ENCODE measurements around the gene KCNA3. TPM values are rescaled to one million over a fixed set of nuclear protein-coding genes. Genes with fewer than 3 reads are reported as not detected.

KCNA3 gene
- total RNA-seq, 4 donors from 2014 or later: 0.18 to 0.20 TPM; not detected in 2

DNA sequence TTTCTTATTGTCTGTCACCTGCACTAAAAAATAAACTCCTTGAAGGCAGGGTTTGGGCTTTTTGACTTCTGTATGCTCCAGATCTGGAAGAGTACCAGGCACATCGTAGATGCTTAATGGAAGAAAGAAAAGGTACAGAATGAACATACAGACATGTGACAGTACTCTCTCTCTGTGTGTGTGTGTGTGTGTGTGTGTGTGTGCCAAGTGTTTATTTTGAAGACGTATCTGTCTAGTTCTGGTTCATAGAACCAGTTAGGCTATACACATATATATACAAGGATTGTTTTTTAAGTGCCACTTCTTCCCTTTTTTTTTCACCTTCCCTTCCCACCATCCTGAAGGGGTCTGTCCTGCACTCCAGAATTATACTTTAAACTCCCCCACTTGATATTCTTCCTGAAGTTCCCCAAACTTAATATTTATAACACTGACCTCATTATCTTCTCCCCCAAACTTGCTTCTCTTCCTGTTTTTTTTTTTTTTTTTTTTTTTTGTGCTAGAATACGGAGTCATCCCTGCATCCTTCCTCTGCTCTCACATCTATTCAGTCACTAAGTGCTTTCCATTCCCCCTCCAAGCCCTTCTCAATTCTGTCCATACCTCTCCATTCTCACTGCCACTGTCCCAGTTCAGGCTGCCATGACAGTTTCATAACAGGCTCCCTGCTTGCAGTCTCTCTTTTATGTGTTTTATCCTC is 5.4 kb upstream of the KCNA3 start:
- intact Hi-C loops (cut with DNase I; ENCODE audit: low total_unique reads) (no loop called here), in situ Hi-C loops (cut with MboI; ENCODE audit: low sequenced_read_pairs in 4 of 4) (no loop called here)
- TF ChIP-seq, protein P1, sequence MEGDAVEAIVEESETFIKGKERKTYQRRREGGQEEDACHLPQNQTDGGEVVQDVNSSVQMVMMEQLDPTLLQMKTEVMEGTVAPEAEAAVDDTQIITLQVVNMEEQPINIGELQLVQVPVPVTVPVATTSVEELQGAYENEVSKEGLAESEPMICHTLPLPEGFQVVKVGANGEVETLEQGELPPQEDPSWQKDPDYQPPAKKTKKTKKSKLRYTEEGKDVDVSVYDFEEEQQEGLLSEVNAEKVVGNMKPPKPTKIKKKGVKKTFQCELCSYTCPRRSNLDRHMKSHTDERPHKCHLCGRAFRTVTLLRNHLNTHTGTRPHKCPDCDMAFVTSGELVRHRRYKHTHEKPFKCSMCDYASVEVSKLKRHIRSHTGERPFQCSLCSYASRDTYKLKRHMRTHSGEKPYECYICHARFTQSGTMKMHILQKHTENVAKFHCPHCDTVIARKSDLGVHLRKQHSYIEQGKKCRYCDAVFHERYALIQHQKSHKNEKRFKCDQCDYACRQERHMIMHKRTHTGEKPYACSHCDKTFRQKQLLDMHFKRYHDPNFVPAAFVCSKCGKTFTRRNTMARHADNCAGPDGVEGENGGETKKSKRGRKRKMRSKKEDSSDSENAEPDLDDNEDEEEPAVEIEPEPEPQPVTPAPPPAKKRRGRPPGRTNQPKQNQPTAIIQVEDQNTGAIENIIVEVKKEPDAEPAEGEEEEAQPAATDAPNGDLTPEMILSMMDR (IDR thresholded peaks at IDR 0.05 in 4 of 5, conservative IDR thresholded peaks at IDR 0.05 in 1 of 5): no peak
- TF ChIP-seq POLR2A (IDR thresholded peaks at IDR 0.05): no peak
- DNase-seq: no peak
- Histone ChIP-seq H3K27ac (no peak overlapping the region), H3K4me1 (no peaks in the 10 kb centered on the region), H3K9me3 (no peaks in the 10 kb centered on the region), H3K36me3 (no peaks in the 10 kb centered on the region), H3K27me3 (peaks cover 0 to 11% (median 10%) of the 10 kb centered on the region in 3 donors), H3K4me3 (no peak overlapping the region)
- no peak for ATAC-seq

DNA sequence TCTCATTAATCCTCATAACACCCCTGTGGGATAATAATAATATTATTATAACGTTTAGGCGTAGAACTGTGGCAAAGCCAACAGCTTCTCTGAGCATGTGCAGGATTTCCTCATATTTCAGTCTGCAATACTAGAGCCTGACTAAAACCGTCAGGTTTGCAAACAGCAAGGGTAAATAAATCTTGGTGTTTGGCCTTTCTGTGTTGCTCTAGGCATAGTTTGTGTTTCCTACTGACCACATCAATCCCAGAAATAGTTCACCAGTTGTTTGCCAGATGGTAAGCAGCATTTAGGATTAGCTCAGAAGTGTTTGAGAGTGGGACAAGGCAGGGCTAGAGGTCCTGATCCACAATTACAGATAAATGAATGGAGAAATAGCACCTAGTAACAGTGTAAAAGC is 2.8 kb upstream of the KCNA3 start:
- intact Hi-C loops (cut with DNase I; ENCODE audit: low total_unique reads): no loop called here
- no peak overlapping the region for H3K4me3 ChIP-seq
- DNase-seq (no peak), ATAC-seq (no peak)
- no peaks in the 10 kb centered on the region for H3K36me3 ChIP-seq
- H3K4me1 ChIP-seq: no peaks in the 10 kb centered on the region
- H3K27ac ChIP-seq: no peak overlapping the region
- TF ChIP-seq, protein P1 (IDR thresholded peaks at IDR 0.05 in 4 of 5, conservative IDR thresholded peaks at IDR 0.05 in 1 of 5): no peak
- TF ChIP-seq POLR2A (IDR thresholded peaks at IDR 0.05): no peak
- peaks cover 17 to 37% (median 32%) of the 10 kb centered on the region in 3 donors for H3K27me3 ChIP-seq
- no peaks in the 10 kb centered on the region for H3K9me3 ChIP-seq
- in situ Hi-C loops (cut with MboI; ENCODE audit: low sequenced_read_pairs in 4 of 4): no loop called here

DNA sequence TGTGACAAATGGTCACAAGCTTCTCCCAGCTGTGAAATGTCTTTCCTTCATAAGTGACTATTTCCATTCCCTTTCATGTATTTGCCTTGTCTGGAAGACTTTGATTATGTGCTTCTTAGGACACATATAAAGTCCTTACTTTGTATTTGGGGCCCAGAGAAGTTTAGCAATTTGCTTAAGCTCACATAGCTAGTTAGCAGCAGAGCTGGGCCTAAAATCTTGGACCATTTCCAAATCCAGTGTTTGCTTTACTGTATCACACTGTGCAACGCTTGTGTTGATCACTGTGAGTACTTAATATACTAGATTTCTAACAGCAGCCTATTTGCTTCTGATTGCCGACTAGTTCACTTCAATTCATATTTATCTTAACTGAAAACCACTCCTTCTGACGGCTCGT is 2.2 kb upstream of the KCNA3 start:
- intact Hi-C loops (cut with DNase I; ENCODE audit: low total_unique reads): no loop called here
- no peaks in the 10 kb centered on the region for H3K4me1 ChIP-seq
- no peaks in the 10 kb centered on the region for H3K36me3 ChIP-seq
- no peak overlapping the region for H3K4me3 ChIP-seq
- DNase-seq (no peak), ATAC-seq (no peak)
- in situ Hi-C loops (cut with MboI; ENCODE audit: low sequenced_read_pairs in 4 of 4): no loop called here
- peaks cover 17 to 43% (median 34%) of the 10 kb centered on the region in 3 donors for H3K27me3 ChIP-seq
- TF ChIP-seq POLR2A (IDR thresholded peaks at IDR 0.05): no peak
- TF ChIP-seq, protein P1 (IDR thresholded peaks at IDR 0.05 in 4 of 5, conservative IDR thresholded peaks at IDR 0.05 in 1 of 5): no peak
- no peak overlapping the region for H3K27ac ChIP-seq
- no peaks in the 10 kb centered on the region for H3K9me3 ChIP-seq

DNA sequence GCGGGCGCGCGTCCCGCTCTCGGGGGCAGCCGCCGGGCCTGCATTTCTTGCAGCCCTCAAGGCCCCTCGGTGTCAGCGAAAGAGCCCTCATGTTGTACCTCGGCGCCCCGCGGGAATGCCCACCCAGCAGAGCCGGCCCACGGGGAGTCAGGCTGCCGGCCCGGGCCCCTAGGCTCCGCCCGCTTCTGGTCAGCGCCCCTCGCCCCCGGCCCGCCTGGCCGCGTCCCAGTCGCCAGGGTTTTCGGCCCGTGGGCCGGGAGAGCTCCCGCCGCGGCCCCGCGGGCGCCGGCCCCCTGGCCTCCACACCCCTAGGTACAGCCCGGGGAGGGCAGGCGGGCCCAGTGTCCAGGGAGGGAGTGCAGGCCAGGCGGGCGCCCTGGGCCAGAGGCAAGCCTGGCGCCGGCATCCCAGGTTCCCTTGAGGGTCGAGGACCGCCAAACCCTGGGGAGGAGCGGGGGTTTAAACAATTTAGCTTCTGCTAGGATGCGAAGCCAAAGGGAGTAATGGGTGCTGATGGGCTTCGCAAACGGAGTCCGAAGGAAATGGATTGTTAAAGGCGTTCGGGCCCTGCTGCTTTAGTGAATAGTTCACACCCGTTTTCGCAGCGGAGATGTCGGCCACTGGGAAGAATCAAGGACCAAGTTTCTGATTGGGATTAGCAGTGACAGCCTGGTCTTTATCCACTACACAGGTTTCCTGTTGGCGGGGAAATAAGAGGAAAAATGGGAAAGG is 486 bp upstream of the KCNA3 start:
- no peak for DNase-seq
- Histone ChIP-seq H3K9me3 (no peaks in the 10 kb centered on the region), H3K36me3 (no peaks in the 10 kb centered on the region), H3K4me3 (peak overlapping the region; percentile 46 to 53 (median 50)), H3K27ac (no peak overlapping the region), H3K4me1 (no peaks in the 10 kb centered on the region), H3K27me3 (peaks cover 24 to 45% (median 44%) of the 10 kb centered on the region in 3 donors)
- ATAC-seq: no peak
- in situ Hi-C loops (cut with MboI; ENCODE audit: low sequenced_read_pairs in 4 of 4): no loop called here
- TF ChIP-seq, protein P1 (IDR thresholded peaks at IDR 0.05 in 4 of 5, conservative IDR thresholded peaks at IDR 0.05 in 1 of 5): no peak
- TF ChIP-seq POLR2A (IDR thresholded peaks at IDR 0.05): no peak
- intact Hi-C loops (cut with DNase I; ENCODE audit: low total_unique reads): no loop called here
